ENCODE measurements around the gene SORCS1.
"Not testable (repeated sequence)": the region's sequence is repeated elsewhere in the genome, so short reads cannot be mapped to it uniquely, and the experiment has no call there.

SORCS1 gene

DNA sequence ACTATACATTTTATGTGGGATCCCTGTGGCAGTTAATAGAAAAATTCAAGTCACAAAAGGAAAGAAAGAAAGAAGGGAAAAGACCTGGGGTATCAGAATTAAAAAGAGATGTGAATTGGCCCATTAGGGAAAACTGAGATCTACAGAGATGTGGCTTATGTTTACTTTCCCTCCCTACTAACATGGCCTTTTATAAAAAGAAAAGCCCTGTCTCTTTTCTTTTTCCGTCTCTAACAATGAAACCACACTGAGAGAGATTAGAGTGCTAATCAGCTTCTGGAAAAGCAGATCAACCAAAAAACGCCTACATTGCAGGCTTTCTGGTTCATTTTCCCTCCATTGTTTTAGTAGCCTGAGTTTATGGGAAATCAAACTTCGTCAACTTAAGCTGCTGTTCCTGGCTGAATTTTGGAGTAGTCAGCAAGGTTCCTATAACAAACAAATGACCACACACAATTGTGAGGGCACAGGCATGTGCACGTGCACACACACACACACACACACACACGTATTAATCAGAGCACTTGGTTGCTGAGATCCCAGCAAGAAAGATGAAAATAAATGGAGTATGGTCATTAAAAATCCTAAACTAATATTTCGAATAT is 235.1 kb downstream of the SORCS1 start:
- H3K27ac Mint-ChIP-seq: no peak overlapping the region
- no peak for ATAC-seq (replicated peaks)
- H3K4me3 Mint-ChIP-seq: no peak overlapping the region

DNA sequence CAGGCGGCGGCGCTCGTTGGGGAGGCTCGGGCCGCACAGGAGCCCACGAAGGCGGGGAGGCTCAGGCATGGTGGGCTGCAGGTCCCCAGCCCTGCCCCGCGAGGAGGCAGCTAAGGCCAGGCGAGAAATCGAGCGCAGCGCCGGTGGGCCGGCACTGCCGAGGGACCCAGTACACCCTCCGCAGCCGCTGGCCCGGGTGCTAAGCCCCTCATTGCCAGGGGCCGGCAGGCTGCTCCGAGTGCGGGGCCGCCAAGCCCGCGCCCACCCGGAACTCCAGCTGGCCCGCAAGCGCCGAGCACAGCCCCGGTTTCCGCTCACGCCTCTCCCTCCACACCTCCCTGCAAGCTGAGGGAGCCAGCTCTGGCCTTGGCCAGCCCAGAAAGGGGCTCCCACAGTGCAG is 236.4 kb downstream of the SORCS1 start:
- not testable (repeated sequence) for H3K4me3 Mint-ChIP-seq; H3K4me1 Mint-ChIP-seq (ENCODE audit: low read depth in 2 of 2); H3K27me3 Mint-ChIP-seq; H3K36me3 Mint-ChIP-seq (ENCODE audit: insufficient read depth); H3K9me3 Mint-ChIP-seq; ATAC-seq (replicated peaks); H3K27ac Mint-ChIP-seq; DNase-seq

More for the DNA sequence above, 235.1 kb downstream of the SORCS1 start:
- H3K36me3 Mint-ChIP-seq (ENCODE audit: insufficient read depth): no peaks in the 10 kb centered on the region
- H3K27me3 Mint-ChIP-seq: no peaks in the 10 kb centered on the region
- no peaks in the 10 kb centered on the region for H3K4me1 Mint-ChIP-seq (ENCODE audit: low read depth in 2 of 2)
- DNase-seq: no peak
- peaks cover 0 to 1% of the 10 kb centered on the region in 2 donors for H3K9me3 Mint-ChIP-seq

GRCh38 chr10:106925191-106925590 is 239.3 kb downstream of the SORCS1 start:
- Mint-ChIP-seq H3K4me1 (ENCODE audit: low read depth in 2 of 2) (no peaks in the 10 kb centered on the region), H3K4me3 (no peak overlapping the region), H3K36me3 (ENCODE audit: insufficient read depth) (no peaks in the 10 kb centered on the region), H3K27me3 (no peaks in the 10 kb centered on the region), H3K9me3 (peaks cover 10 to 24% of the 10 kb centered on the region in 2 donors), H3K27ac (no peak overlapping the region)
- ATAC-seq (replicated peaks): no peak
- DNase-seq: no peak

GRCh38 chr10:106920538-106920937 is 244.0 kb downstream of the SORCS1 start:
- Mint-ChIP-seq H3K36me3 (ENCODE audit: insufficient read depth) (no peaks in the 10 kb centered on the region), H3K9me3 (peaks cover 9 to 25% of the 10 kb centered on the region in 2 donors), H3K27ac (no peak overlapping the region), H3K4me1 (ENCODE audit: low read depth in 2 of 2) (no peaks in the 10 kb centered on the region), H3K4me3 (no peak overlapping the region), H3K27me3 (no peaks in the 10 kb centered on the region)
- ATAC-seq (replicated peaks): no peak
- DNase-seq: no peak

DNA sequence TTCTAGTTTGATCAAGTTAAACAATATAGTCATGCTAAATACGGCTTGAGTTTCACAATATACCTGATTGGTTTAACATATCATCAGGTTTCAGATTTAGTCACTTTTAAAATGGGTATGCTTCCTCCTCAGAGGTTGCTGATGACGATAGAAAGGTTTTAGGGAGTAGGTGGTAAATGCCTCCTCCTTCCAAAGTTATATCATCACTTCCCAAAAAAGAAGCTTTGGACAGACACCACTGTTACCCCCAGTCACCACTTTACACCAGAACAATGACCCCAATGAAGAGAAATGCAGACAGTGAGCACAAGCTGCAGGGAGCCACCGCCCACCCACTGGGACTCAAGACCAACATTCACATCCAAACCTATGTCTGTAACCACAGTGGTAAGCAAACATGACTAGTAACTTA is 244.6 kb downstream of the SORCS1 start:
- ATAC-seq (replicated peaks) (no peak), DNase-seq (no peak)
- no peaks in the 10 kb centered on the region for H3K27me3 Mint-ChIP-seq
- no peaks in the 10 kb centered on the region for H3K4me1 Mint-ChIP-seq (ENCODE audit: low read depth in 2 of 2)
- no peaks in the 10 kb centered on the region for H3K36me3 Mint-ChIP-seq (ENCODE audit: insufficient read depth)
- H3K27ac Mint-ChIP-seq: no peak overlapping the region
- H3K4me3 Mint-ChIP-seq: no peak overlapping the region
- H3K9me3 Mint-ChIP-seq: peaks cover 11 to 32% of the 10 kb centered on the region in 2 donors

DNA sequence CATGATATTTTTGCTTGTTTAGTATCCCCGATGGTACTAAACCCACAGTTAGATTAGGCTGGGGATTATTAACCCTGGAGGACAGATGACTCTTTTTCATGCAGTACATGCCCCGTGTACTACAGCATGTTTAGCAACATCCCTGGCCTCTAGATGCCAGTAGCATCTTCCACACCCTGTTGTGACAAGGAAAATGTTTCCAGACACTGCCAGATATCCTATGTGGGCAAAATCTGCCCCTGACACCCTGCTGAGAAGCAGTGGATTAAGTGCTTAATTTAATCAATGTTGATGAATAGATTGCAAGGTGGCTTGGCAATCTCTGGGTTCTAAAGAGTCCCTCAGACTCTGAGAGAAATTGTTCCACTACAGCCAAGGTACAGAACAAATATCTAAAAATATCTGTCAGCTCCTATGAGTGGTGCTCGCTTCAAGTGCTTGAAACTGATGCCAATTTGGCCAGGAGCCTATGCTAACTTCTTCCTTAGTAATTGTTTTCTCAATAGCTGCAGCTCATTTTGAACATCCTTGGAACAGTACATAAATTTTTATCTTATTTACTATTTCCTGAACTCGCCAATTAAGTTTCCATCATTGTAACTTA is 247.0 kb downstream of the SORCS1 start:
- ATAC-seq (replicated peaks): no peak
- H3K4me1 Mint-ChIP-seq (ENCODE audit: low read depth in 2 of 2): no peaks in the 10 kb centered on the region

GRCh38 chr10:106914016-106914415 is 250.5 kb downstream of the SORCS1 start:
- no peak for DNase-seq
- Mint-ChIP-seq H3K27ac (no peak overlapping the region), H3K27me3 (no peaks in the 10 kb centered on the region), H3K9me3 (peaks cover 5 to 14% of the 10 kb centered on the region in 2 donors), H3K36me3 (ENCODE audit: insufficient read depth) (no peaks in the 10 kb centered on the region), H3K4me1 (ENCODE audit: low read depth in 2 of 2) (no peaks in the 10 kb centered on the region), H3K4me3 (no peak overlapping the region)
- ATAC-seq (replicated peaks): no peak

More for the DNA sequence above, 247.0 kb downstream of the SORCS1 start:
- Mint-ChIP-seq H3K4me3 (no peak overlapping the region), H3K36me3 (ENCODE audit: insufficient read depth) (no peaks in the 10 kb centered on the region), H3K27ac (no peak overlapping the region), H3K9me3 (peaks cover 11 to 25% of the 10 kb centered on the region in 2 donors), H3K27me3 (no peaks in the 10 kb centered on the region)
- no peak for DNase-seq

DNA sequence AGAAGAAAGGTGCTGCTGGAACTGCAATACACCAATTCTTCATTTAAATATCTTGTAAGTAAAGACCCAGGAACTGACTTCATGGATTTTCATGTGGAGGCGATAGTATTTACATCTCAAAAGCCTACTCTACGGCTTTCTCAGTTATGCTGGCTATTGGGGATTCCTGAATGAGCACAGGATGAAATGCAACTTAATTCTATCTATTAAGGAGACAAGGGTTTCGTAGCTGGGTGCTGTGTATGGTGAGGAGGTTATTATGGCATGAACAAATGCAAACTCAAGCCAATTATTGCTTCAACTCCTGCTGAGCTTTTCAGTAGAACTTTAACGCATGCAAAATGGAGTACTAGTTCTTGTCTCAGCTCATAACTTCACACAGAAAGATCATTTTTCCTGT is 251.2 kb downstream of the SORCS1 start:
- Mint-ChIP-seq H3K4me1 (ENCODE audit: low read depth in 2 of 2) (no peaks in the 10 kb centered on the region), H3K27me3 (no peaks in the 10 kb centered on the region), H3K9me3 (peaks cover 8 to 21% of the 10 kb centered on the region in 2 donors), H3K36me3 (ENCODE audit: insufficient read depth) (no peaks in the 10 kb centered on the region), H3K4me3 (no peak overlapping the region), H3K27ac (no peak overlapping the region)
- ATAC-seq (replicated peaks) (no peak), DNase-seq (no peak)

DNA sequence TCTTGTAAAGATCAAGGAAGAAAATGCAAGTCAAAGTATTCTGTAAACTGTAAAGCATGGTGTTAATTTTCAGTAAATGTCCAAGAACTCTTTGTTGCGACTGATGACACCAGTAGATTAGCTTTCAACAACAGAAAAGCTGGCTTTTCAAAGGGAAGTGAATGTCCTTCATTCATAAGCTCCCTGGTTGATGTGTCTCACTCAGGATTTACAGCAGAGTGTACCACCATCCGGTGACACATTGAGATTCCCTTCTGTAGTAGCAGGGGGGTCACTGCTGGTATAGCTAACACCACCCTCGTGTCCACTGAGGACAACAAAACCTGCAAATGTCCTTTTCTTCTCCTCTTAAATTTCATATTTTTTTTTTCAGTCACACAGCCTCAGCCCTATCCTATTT is 253.4 kb downstream of the SORCS1 start:
- H3K9me3 Mint-ChIP-seq: peaks cover 8 to 24% of the 10 kb centered on the region in 2 donors
- H3K27ac Mint-ChIP-seq: no peak overlapping the region

GRCh38 chr10:106910666-106911065 is 253.8 kb downstream of the SORCS1 start:
- Mint-ChIP-seq H3K4me3 (no peak overlapping the region), H3K4me1 (ENCODE audit: low read depth in 2 of 2) (no peaks in the 10 kb centered on the region), H3K9me3 (peaks cover 8 to 28% of the 10 kb centered on the region in 2 donors), H3K27me3 (no peaks in the 10 kb centered on the region), H3K27ac (no peak overlapping the region), H3K36me3 (ENCODE audit: insufficient read depth) (no peaks in the 10 kb centered on the region)
- ATAC-seq (replicated peaks) (no peak), DNase-seq (no peak)

More for the DNA sequence above, 253.4 kb downstream of the SORCS1 start:
- no peaks in the 10 kb centered on the region for H3K27me3 Mint-ChIP-seq
- no peaks in the 10 kb centered on the region for H3K4me1 Mint-ChIP-seq (ENCODE audit: low read depth in 2 of 2)
- DNase-seq (no peak), ATAC-seq (replicated peaks) (no peak)
- no peaks in the 10 kb centered on the region for H3K36me3 Mint-ChIP-seq (ENCODE audit: insufficient read depth)
- H3K4me3 Mint-ChIP-seq: no peak overlapping the region

DNA sequence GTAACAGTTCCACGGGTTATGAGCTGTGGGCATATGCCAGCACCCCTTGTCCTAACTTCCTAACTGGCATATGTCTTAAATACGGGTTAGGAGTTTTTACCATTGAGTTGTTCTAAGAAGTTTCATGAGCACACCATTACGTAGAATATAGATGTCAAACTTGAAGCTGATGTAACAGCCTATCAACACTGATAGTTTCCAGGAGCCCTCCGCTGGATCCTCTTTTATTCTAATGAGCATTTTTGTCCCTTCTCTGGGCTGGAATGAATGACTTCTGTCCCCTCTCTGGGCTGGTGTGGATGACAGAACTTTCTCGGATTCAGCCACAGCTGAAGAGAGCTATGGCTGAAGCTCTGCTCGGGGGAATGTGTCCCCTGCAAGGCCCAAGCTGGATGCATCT is 256.3 kb downstream of the SORCS1 start:
- H3K36me3 Mint-ChIP-seq (ENCODE audit: insufficient read depth): no peaks in the 10 kb centered on the region

GRCh38 chr10:106904209-106904608 is 260.3 kb downstream of the SORCS1 start:
- no peak overlapping the region for H3K27ac Mint-ChIP-seq
- H3K9me3 Mint-ChIP-seq: peaks cover 9 to 32% of the 10 kb centered on the region in 2 donors
- no peaks in the 10 kb centered on the region for H3K4me1 Mint-ChIP-seq (ENCODE audit: low read depth in 2 of 2)
- no peaks in the 10 kb centered on the region for H3K27me3 Mint-ChIP-seq
- no peaks in the 10 kb centered on the region for H3K36me3 Mint-ChIP-seq (ENCODE audit: insufficient read depth)
- DNase-seq (no peak), ATAC-seq (replicated peaks) (no peak)
- H3K4me3 Mint-ChIP-seq: no peak overlapping the region

More for the DNA sequence above, 256.3 kb downstream of the SORCS1 start:
- ATAC-seq (replicated peaks) (no peak), DNase-seq (no peak)
- Mint-ChIP-seq H3K27me3 (no peaks in the 10 kb centered on the region), H3K27ac (no peak overlapping the region), H3K4me1 (ENCODE audit: low read depth in 2 of 2) (no peaks in the 10 kb centered on the region), H3K4me3 (no peak overlapping the region), H3K9me3 (peaks cover 8 to 19% of the 10 kb centered on the region in 2 donors)

DNA sequence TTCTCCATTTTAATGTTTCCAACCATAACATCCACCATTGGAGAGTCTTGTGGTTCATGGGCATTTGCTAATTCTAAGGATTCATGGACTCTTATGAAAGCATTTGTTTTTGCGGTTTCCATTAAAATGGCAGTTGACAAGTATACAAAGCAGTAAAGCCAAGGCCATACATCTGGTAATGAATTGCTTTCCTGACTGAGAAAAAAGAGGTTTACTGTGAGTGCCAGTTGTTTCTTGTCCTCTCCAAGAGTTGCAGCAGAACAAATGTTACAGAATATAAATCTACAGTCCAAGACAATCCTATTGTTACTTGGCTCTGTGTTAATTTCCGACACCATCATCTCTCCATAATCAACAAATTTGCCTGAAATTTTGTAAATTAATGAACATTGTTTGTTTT is 261.3 kb downstream of the SORCS1 start:
- Mint-ChIP-seq H3K27ac (no peak overlapping the region), H3K36me3 (ENCODE audit: insufficient read depth) (no peaks in the 10 kb centered on the region), H3K4me3 (no peak overlapping the region), H3K4me1 (ENCODE audit: low read depth in 2 of 2) (no peaks in the 10 kb centered on the region), H3K9me3 (peaks cover 9 to 33% of the 10 kb centered on the region in 2 donors), H3K27me3 (no peaks in the 10 kb centered on the region)
- DNase-seq (no peak), ATAC-seq (replicated peaks) (no peak)

DNA sequence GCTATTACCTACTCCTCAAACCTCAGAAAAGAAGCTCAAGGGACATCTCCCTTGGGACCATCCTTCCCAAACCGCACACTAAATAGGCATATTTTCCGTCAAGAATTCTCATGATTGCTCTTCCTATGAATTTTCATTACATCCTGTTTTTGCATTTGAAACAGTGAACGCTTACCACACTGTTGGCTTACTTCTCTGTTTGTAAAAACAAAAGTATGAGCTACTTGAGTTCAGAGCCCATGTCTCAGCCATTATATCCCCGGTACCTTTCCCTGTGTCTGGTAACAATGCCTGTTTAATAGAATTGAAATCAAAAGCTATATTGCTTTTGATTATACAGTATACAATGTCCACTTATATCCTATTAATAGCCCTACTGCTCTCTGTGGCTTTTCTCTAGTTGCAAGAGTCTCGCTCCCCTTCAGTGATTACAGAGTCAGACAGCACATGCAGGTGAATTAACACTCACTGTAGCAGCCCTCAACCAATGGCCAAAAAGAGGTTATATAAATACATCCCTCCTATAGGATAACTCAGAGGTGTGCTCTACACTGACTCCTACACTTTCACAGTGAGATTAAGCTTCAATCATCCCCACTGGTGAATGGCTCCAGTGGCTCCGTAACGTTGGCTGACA is 264.4 kb downstream of the SORCS1 start:
- H3K9me3 Mint-ChIP-seq: peaks cover 12 to 32% of the 10 kb centered on the region in 2 donors
- no peak overlapping the region for H3K4me3 Mint-ChIP-seq
- DNase-seq (no peak), ATAC-seq (replicated peaks) (no peak)
- H3K27me3 Mint-ChIP-seq: no peaks in the 10 kb centered on the region
- no peaks in the 10 kb centered on the region for H3K4me1 Mint-ChIP-seq (ENCODE audit: low read depth in 2 of 2)
- no peak overlapping the region for H3K27ac Mint-ChIP-seq
- no peaks in the 10 kb centered on the region for H3K36me3 Mint-ChIP-seq (ENCODE audit: insufficient read depth)

Data from effector memory CD8-positive, alpha-beta T cell (primary cell).